ENCODE measurements around the gene ITFG1.
"Not testable (repeated sequence)": the region's sequence is repeated elsewhere in the genome, so short reads cannot be mapped to it uniquely, and the experiment has no call there.

The ITFG1 gene

GRCh38 chr16:47408491-47408890 is 52.4 kb downstream of the ITFG1 start:
- DNase-seq = no peak

- DNase-seq = no peak
Observed at GRCh38 chr16:47395733-47396498, 64.9 kb downstream of the ITFG1 start.

- peak; percentile 70 for DNase-seq
Observed at GRCh38 chr16:47392081-47392480, 68.8 kb downstream of the ITFG1 start.

GRCh38 chr16:47388705-47389104 is 72.2 kb downstream of the ITFG1 start:
- no peak for DNase-seq

GRCh38 chr16:47387026-47387734 is 73.7 kb downstream of the ITFG1 start:
- DNase-seq = no peak

GRCh38 chr16:47386201-47386718 is 74.6 kb downstream of the ITFG1 start:
- no peak for DNase-seq

GRCh38 chr16:47382362-47382761 is 78.5 kb downstream of the ITFG1 start:
- DNase-seq = no peak

GRCh38 chr16:47377154-47377553 is 83.7 kb downstream of the ITFG1 start:
- DNase-seq = no peak

- DNase-seq = no peak
Observed at GRCh38 chr16:47375423-47375822, 85.4 kb downstream of the ITFG1 start.

- DNase-seq = no peak
Observed at GRCh38 chr16:47374629-47375028, 86.2 kb downstream of the ITFG1 start.

GRCh38 chr16:47371271-47372014 is 89.4 kb downstream of the ITFG1 start:
- no peak for DNase-seq

- DNase-seq = no peak
Observed at GRCh38 chr16:47370536-47370935, 90.3 kb downstream of the ITFG1 start.

GRCh38 chr16:47366228-47366627 is 94.6 kb downstream of the ITFG1 start:
- no peak for DNase-seq

- DNase-seq = no peak
Observed at GRCh38 chr16:47363761-47364160, 97.1 kb downstream of the ITFG1 start.

- DNase-seq = no peak
Observed at GRCh38 chr16:47359478-47359877, 101.4 kb downstream of the ITFG1 start.

- DNase-seq = no peak
Observed at GRCh38 chr16:47358816-47359215, 102.0 kb downstream of the ITFG1 start.

- not testable (repeated sequence) for DNase-seq
Observed at GRCh38 chr16:47349029-47349428, 111.8 kb downstream of the ITFG1 start.

GRCh38 chr16:47347021-47347696 is 113.7 kb downstream of the ITFG1 start:
- DNase-seq = not testable (repeated sequence)

- DNase-seq = no peak
Observed at GRCh38 chr16:47342055-47342454, 118.8 kb downstream of the ITFG1 start.

- DNase-seq = not testable (repeated sequence)
Observed at GRCh38 chr16:47330562-47330961, 130.3 kb downstream of the ITFG1 start.

GRCh38 chr16:47324309-47324708 is 136.6 kb downstream of the ITFG1 start:
- not testable (repeated sequence) for DNase-seq

GRCh38 chr16:47323241-47323640 is 137.6 kb downstream of the ITFG1 start:
- DNase-seq = no peak
